OCI-LY1 (cell line): ENCODE results near the gene MAP7.

Source experiments
- H2AFZ ChIP-seq: fragments of 200-600 bp; sonication (generic), shearing (Covaris generic); 2 replicates; pipeline ENCODE4 v1.6.0; 2014; ENCODE audit warnings: antibody characterized with exemption, mild to moderate bottlenecking, low read length
- H3F3A ChIP-seq: fragments of 200-600 bp; sonication (generic), shearing (Covaris generic); 2 replicates; pipeline ENCODE4 v1.6.0; 2014; ENCODE audit warnings: mild to moderate bottlenecking, antibody characterized with exemption, low read length, moderate library complexity; ENCODE audit not compliant: insufficient read depth
- H3K27ac ChIP-seq: fragments of 200-600 bp; sonication (generic); 2 replicates; pipeline ENCODE4 v1.5.1; 2014; ENCODE audit warnings: low read length, mixed run types, mild to moderate bottlenecking, low read depth; ENCODE audit not compliant: poor library complexity, severe bottlenecking
- H3K27me3 ChIP-seq: fragments of 200-600 bp; sonication (generic); 2 replicates; pipeline ENCODE4 v1.6.0; 2014; ENCODE audit warnings: antibody characterized with exemption, mild to moderate bottlenecking, low read length, moderate library complexity; ENCODE audit not compliant: insufficient read depth
- H3K36me3 ChIP-seq: fragments of 200-600 bp; sonication (generic); 2 replicates; pipeline ENCODE4 v1.6.1; 2014; ENCODE audit warnings: mild to moderate bottlenecking, antibody characterized with exemption, low read length, moderate library complexity, mixed read lengths; ENCODE audit not compliant: insufficient read depth
- H3K4me1 ChIP-seq: fragments of 200-600 bp; sonication (generic); 2 replicates; pipeline ENCODE4 v1.5.1; 2014; ENCODE audit warnings: mild to moderate bottlenecking, low read length, moderate library complexity; ENCODE audit not compliant: insufficient read depth, severe bottlenecking
- H3K4me2 ChIP-seq: fragments of 200-600 bp; sonication (generic), shearing (Covaris generic); 2 replicates; pipeline ENCODE4 v1.6.1; 2014; ENCODE audit warnings: low read length
- H3K4me3 ChIP-seq: fragments of 200-600 bp; sonication (generic); 2 replicates; pipeline ENCODE4 v1.5.1; 2014; ENCODE audit warnings: low read length, low read depth, mild to moderate bottlenecking, mixed read lengths; ENCODE audit not compliant: poor library complexity, severe bottlenecking
- H3K79me2 ChIP-seq: fragments of 200-600 bp; shearing (Covaris generic); 2 replicates; pipeline ENCODE4 v1.6.1; 2016; ENCODE audit warnings: mixed run types, low read length, mixed read lengths; ENCODE audit not compliant: insufficient read depth
- H3K9ac ChIP-seq: fragments of 200-600 bp; sonication (generic), shearing (Covaris generic); 2 replicates; pipeline ENCODE4 v1.6.1; 2014; ENCODE audit warnings: mild to moderate bottlenecking, low read length, mixed read lengths
- H3K9me2 ChIP-seq: fragments of 200-600 bp; sonication (generic), shearing (Covaris generic); 2 replicates; pipeline ENCODE4 v1.6.1; 2014; ENCODE audit warnings: low read depth, mild to moderate bottlenecking, low read length, mixed read lengths
- H3K9me3 ChIP-seq: fragments of 200-600 bp; shearing (Covaris generic); 2 replicates; pipeline ENCODE4 v1.6.1; 2014; ENCODE audit warnings: low read length, mixed read lengths
- H4K20me1 ChIP-seq: fragments of 200-600 bp; sonication (generic), shearing (Covaris generic); 2 replicates; pipeline ENCODE4 v1.6.0; 2016; ENCODE audit warnings: mild to moderate bottlenecking, low read length; ENCODE audit not compliant: insufficient read depth
- EZH2 ChIP-seq: fragments of 200-600 bp; sonication (generic), shearing (Covaris generic); IDR thresholded peaks from 2 replicates; pipeline ENCODE4 v1.8.0; 2017; ENCODE audit warnings: borderline replicate concordance, mixed run types, mild to moderate bottlenecking, antibody characterized with exemption, low read length, moderate library complexity, mixed read lengths
- TF ChIP-seq, protein P1 (sequence below): fragments of 200-600 bp; sonication (generic), shearing (Covaris generic); IDR thresholded peaks from 2 replicates; pipeline ENCODE4 v1.5.1; 2017; ENCODE audit warnings: mild to moderate bottlenecking, antibody characterized with exemption, low read length, moderate library complexity, mixed read lengths

MAP7 gene

DNA sequence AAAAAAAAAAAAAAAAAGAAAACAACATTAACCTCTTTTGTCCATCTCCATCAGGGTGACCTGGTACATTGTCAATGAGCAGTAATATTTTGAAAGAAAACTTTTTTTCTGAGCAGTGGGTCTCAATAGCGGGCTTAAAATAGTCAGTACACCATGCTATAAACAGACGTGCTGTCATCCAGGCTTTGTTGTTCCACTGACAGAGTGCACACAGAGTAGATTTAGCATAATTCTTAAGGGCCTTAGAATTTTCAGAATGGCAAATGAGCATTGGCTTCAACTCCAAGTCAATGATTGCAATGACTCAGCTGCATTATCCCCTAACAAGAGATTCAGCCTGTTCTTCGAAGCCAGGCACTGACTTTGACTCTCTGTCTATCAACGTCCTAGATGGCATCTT lies 35.6 kb downstream of the MAP7 start:
- H3K4me2 ChIP-seq, result no peak overlapping the region
- no peaks in the 10 kb centered on the region for H3K9me2 ChIP-seq
- no peak overlapping the region for H3K27ac ChIP-seq
- H4K20me1 ChIP-seq, result no peaks in the 10 kb centered on the region
- H3K27me3 ChIP-seq, result no peaks in the 10 kb centered on the region
- no peak for TF ChIP-seq EZH2
- TF ChIP-seq, protein P1, sequence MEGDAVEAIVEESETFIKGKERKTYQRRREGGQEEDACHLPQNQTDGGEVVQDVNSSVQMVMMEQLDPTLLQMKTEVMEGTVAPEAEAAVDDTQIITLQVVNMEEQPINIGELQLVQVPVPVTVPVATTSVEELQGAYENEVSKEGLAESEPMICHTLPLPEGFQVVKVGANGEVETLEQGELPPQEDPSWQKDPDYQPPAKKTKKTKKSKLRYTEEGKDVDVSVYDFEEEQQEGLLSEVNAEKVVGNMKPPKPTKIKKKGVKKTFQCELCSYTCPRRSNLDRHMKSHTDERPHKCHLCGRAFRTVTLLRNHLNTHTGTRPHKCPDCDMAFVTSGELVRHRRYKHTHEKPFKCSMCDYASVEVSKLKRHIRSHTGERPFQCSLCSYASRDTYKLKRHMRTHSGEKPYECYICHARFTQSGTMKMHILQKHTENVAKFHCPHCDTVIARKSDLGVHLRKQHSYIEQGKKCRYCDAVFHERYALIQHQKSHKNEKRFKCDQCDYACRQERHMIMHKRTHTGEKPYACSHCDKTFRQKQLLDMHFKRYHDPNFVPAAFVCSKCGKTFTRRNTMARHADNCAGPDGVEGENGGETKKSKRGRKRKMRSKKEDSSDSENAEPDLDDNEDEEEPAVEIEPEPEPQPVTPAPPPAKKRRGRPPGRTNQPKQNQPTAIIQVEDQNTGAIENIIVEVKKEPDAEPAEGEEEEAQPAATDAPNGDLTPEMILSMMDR, result no peak
- no peak overlapping the region for H3K9ac ChIP-seq
- H3K79me2 ChIP-seq, result no peaks in the 10 kb centered on the region
- H3K4me3 ChIP-seq, result no peak overlapping the region
- no peaks in the 10 kb centered on the region for H3F3A ChIP-seq
- H3K4me1 ChIP-seq, result no peaks in the 10 kb centered on the region
- H3K36me3 ChIP-seq, result no peaks in the 10 kb centered on the region
- H3K9me3 ChIP-seq, result no peaks in the 10 kb centered on the region
- no peak overlapping the region for H2AFZ ChIP-seq

DNA sequence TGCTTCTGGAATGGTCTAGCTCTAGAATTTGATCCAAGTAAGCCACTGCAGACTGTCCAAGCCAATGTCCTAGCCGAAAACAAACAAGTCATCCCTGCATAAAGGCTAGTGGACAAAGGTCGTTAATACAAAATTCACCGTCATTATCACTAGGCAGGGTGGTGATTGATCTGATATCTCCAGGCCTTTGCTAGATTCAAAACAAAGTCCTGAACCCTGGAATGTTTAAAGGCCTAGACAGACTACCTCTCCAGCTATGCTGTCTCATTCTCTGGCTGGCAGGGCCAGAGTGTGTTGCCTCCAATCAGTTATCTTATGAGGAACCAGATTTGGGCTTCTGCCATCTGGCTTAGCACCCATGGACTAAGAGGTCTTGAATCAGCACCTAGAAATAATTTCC lies 38.3 kb downstream of the MAP7 start:
- no peak for TF ChIP-seq EZH2
- TF ChIP-seq, protein P1, result no peak

DNA sequence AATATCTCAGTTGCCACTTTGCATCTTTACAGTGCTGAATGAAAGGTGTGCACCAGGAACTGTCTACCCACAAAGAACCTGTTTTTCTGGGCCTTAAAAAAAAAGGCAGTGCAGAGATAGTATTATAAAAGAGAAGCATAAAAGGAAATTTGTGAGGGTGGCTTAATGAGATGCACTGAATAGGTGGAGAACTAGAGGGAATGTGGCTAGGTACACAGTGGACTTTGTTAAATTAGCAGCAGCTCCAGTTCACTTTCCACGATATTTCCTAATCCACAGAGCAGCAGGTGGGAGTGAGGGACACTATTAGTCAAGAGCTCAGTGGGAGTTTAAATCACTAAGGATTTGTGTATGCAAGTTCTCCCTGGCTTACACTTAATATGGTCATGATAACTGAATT lies 38.8 kb downstream of the MAP7 start:
- H3K36me3 ChIP-seq, result no peaks in the 10 kb centered on the region
- no peaks in the 10 kb centered on the region for H3K9me2 ChIP-seq
- no peak overlapping the region for H3K4me3 ChIP-seq
- H3F3A ChIP-seq, result no peaks in the 10 kb centered on the region
- no peak overlapping the region for H2AFZ ChIP-seq
- no peak overlapping the region for H3K27ac ChIP-seq
- no peaks in the 10 kb centered on the region for H3K9me3 ChIP-seq
- no peaks in the 10 kb centered on the region for H3K4me1 ChIP-seq
- H3K27me3 ChIP-seq, result 0 out of 2 replicates have a peak, but pooled peaks cover under 1% of the 10 kb centered on the region
- no peaks in the 10 kb centered on the region for H4K20me1 ChIP-seq
- H3K4me2 ChIP-seq, result no peak overlapping the region
- no peak overlapping the region for H3K9ac ChIP-seq
- no peaks in the 10 kb centered on the region for H3K79me2 ChIP-seq
- TF ChIP-seq, protein P1, result no peak
- no peak for TF ChIP-seq EZH2

More for the DNA sequence above, 38.3 kb downstream of the MAP7 start:
- Histone ChIP-seq H3K4me3 (no peak overlapping the region), H3K36me3 (no peaks in the 10 kb centered on the region), H3K27ac (no peak overlapping the region), H3F3A (no peaks in the 10 kb centered on the region), H3K9ac (no peak overlapping the region), H3K9me3 (no peaks in the 10 kb centered on the region), H3K79me2 (no peaks in the 10 kb centered on the region), H3K27me3 (no peaks in the 10 kb centered on the region), H3K4me2 (no peak overlapping the region), H4K20me1 (no peaks in the 10 kb centered on the region), H3K9me2 (no peaks in the 10 kb centered on the region), H2AFZ (no peak overlapping the region), H3K4me1 (no peaks in the 10 kb centered on the region)
